GM12801 (cell line): ENCODE results near the gene HS6ST3.

Source experiments
- TF ChIP-seq, protein P1 (sequence below): IDR thresholded peaks from one replicate; pipeline ENCODE4 v1.5.1; 2011; ENCODE audit warnings: control low read depth; ENCODE audit not compliant: insufficient read length; ENCODE audit errors: extremely low read depth

HS6ST3 gene

DNA sequence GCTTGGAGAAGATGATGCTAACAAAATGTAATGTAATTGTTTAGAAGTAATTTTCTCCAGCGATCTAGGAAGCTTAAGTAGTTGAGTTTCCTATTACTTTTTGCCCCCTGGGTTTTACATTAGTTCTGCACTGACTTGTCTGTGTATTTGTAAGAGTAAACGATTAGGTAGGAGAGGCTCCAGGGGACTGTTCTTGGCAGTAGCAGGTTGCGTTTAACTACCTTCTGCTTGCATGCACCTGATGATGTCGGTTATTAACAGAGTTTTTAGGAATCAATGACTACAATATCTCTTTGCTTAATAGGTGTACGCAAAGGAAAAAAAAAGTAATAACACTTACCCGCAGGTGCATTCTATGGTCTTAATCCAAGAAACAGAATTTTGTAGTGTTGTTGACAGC, 18.4 kb upstream of the HS6ST3 start:
- TF ChIP-seq, protein P1, sequence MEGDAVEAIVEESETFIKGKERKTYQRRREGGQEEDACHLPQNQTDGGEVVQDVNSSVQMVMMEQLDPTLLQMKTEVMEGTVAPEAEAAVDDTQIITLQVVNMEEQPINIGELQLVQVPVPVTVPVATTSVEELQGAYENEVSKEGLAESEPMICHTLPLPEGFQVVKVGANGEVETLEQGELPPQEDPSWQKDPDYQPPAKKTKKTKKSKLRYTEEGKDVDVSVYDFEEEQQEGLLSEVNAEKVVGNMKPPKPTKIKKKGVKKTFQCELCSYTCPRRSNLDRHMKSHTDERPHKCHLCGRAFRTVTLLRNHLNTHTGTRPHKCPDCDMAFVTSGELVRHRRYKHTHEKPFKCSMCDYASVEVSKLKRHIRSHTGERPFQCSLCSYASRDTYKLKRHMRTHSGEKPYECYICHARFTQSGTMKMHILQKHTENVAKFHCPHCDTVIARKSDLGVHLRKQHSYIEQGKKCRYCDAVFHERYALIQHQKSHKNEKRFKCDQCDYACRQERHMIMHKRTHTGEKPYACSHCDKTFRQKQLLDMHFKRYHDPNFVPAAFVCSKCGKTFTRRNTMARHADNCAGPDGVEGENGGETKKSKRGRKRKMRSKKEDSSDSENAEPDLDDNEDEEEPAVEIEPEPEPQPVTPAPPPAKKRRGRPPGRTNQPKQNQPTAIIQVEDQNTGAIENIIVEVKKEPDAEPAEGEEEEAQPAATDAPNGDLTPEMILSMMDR: no peak

DNA sequence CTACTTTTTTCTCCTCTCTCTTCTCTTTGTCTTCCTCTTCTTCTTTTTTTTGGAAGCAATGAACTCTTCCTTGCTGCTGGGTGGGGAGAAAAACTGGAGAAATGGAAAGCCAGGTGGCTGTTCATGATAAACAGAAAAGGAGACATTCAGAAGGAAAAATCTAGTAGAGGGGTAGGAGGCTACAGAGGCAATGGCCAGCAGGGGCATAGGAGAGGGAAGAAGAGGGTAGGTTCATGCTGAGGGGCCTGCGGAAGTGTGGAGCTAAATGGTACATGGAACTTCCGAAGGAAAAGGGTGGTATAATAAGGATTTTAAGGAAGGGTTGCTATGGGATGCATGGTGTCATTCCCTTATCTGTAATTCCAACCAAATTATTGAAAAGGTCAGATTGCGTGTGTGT, 17.5 kb upstream of the HS6ST3 start:
- TF ChIP-seq, protein P1: no peak

DNA sequence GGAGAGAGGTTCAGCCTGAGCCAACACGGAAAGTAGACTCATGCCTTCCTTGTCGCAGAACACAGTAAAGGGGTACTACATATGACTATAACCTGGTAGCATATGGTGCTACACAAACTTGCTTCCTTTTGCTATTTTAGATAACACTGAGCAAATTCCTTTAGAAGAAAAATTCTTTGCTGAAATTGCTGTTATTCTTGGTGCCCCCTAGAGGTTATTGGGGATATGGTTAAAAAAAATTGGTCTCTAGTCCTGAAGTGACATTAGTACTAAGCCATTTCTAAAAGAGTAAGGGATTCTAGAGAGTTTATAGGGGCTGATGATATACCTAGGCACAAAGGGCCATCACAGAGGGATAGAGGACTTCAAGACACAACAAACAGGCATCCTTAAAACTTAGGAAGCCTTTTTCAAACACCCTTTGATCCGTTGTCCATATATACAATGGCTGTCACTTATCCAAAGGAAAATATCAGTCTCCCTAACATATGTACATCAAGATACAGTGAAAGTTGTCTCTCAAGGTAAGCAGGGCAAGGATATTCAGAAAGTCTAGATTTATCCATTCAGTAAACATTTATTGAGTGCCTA, 13.9 kb upstream of the HS6ST3 start:
- TF ChIP-seq, protein P1: no peak

DNA sequence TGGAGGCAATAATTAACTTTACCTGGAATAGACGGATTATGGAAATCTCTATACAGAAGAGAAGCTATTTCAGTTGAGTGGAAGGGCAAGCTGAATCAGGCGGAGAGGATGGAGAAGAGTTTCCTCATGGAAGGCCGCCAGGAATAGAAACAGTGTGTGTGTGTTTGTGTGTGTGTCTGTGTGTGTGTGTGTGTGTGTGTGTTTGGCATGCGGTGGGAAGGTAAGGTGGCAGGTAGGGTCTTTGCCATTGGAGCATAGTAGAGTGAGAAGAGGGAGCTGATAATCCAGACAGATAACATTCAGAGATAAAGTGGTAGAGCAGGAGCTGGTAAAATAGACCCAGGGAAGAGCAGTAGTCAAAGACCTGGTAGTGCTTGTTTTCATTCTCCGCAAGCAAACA, 9.2 kb upstream of the HS6ST3 start:
- TF ChIP-seq, protein P1: no peak

DNA sequence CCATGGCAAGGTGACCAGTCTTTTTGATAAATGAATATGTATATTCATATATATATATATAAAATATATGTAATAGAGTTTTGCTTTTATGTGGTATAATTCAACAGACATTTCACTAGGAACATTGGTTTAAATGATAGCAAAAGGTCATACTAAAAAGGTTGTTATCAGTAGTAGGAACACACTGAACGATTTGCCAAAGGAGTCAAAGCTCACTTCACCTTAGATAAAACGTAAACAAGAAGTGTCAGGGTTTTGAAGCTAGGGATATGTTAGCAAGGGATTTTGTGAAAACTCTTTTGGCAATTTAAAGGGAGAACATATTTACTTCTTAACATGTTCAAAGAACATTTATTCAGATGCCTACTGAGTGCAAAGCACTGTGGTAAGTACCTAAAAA, 8.0 kb upstream of the HS6ST3 start:
- TF ChIP-seq, protein P1: no peak

DNA sequence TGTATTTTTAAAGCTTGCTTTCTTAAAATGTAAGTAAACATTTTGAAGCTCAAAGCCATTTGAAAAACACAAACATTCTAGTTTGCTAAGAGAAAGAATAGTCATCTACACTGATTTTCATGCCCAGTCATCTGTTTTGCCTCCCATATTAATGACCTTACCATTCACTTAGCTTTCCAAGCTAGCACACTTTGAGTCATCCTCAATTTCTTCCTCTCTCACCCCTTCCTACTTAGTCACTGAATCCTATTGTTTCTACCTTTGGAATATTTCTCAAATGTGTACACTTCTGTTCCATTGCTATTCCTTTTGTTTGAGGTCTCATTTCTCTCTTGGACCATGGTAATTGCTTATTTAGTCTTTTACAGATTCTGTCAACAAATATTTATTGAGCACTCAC, 7.3 kb upstream of the HS6ST3 start:
- TF ChIP-seq, protein P1: no peak

DNA sequence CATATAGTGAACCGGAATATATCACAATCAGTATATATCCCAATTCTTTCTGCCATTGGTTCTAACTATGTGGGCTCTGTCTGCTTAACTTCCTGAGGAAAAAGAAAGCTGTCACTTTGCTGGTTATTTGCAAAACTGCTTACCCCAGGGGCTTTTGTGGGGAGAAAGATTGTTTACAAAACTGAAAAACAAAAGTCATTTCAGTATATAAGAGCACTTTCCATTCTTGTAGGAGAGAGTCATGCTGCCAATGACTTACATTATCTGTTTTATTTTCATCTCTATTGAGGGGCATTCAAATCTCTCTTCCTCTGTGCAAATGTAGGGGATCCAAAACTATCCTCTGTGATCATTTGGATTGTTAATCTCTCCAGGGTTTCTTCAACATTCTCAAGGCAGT, 3.2 kb upstream of the HS6ST3 start:
- TF ChIP-seq, protein P1: no peak
